GM19239 (cell line): Measurements from ENCODE around the gene ZBED5.
"Not testable (repeated sequence)": the region's sequence is repeated elsewhere in the genome, so short reads cannot be mapped to it uniquely, and the experiment has no call there.

Experiments used
- DNase-seq: peaks from one replicate; pipeline ENCODE4 v3.0.0; 2011; ENCODE audit warnings: low spot score; ENCODE audit not compliant: insufficient read length
- FAIRE-seq: peaks from 2 replicates; lab custom pipeline; 2011; peaks lifted over from hg19 to GRCh38; lab: Jason Lieb, UNC

ZBED5 gene

GRCh38 chr11:10857709-10858438, at the start of gene ZBED5:
Gene ZBED5, minus strand, starts transcription at chr11:10858053. Its CDS starts 3,108 bp downstream, at chr11:10854945.
- peak; percentile 62 for DNase-seq

DNA sequence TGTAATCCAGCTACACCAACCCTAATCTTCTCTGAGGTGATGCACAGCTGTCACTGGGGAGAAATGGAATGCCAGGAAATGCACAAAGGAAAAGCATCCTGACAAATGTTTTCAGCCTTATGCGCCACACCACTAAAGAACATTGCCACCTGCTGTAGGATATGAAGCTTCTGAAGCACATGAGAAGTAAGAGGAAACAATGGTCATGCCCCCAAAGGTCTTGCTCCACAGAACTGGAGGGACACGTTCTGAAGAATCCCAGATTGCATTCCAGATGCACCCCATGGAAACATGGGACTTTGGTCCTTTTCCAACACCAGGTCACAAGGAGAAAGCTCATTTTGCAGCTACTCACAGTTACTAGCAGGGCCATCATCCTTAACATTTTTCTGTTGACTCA, 48.7 kb upstream of the ZBED5 start:
- FAIRE-seq, result no peak
- DNase-seq, result no peak

More at GRCh38 chr11:10857709-10858438, at the start of gene ZBED5:
- FAIRE-seq, result peak; percentile 82

GRCh38 chr11:10902301-10903063, 44.6 kb upstream of the ZBED5 start:
- no peak for FAIRE-seq

DNA sequence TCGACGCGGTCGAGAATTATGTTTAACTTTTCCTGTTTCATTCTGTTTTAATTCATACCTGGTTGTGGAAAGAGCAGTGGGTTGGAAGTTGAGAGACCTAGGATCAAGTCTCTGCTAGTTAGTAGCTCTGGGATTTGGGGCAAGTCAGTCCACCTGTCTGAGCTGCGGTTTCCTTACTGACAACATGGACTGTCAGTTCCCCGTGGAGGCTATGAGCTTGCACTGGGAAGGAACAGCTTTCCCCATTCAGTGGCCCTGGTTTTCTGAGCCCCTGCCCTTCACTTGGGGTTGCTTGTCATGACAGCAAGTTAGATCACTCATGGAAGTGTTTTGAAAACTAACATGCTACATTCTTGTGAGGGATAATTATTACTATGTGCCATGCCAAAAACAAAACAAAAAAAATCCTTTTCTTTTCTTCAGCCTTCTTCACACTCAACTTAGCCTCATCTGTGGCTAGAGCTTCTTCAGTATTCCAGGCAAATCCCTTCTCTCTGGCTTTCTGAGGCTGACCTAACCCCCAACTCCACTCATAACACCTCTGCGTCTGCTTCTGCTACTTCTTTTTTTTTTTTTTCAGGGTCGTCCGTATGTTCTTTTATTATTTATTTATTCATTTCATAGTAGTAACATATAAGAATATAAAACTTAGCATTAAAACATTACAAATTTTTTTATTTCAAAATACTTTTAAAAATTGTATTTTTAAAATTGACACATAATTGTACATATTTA, 43.0 kb upstream of the ZBED5 start:
- DNase-seq (no peak), FAIRE-seq (no peak)

More at GRCh38 chr11:10902301-10903063, 44.6 kb upstream of the ZBED5 start:
- DNase-seq, result no peak

DNA sequence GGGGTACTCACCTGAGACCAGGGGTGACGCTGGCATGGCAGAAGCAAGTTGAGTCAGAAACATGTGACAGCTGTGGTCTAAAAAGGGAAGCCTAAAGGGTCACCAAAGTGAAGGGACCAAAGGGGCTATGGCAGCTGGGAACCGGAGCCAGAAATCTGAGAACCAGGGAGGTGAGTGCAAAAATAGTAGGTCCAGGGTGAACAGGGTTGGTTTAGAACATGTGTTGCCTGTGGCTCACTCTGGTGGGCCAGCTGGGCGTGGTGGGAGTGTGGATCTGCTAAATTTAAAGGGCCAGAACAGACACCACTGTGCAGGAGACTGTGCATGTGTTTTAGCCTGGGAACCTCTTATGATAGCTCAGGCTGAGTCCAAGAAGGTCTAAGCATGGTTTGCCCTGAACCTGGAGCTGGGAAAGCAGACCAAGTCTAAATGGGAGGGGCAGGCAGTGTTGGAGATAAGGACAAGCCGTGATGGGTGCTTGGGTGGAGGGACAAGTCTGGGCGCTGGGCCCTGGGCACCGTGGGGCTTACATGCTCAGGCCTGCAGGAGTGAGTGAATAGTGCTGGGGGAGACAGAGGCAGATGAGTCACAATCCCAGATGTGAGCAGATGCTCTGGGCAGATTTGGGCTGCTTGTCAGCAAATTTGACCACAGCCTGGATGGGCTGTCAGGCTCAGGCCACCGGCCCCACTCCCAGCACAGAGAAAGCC, 41.4 kb upstream of the ZBED5 start:
- no peak for FAIRE-seq

DNA sequence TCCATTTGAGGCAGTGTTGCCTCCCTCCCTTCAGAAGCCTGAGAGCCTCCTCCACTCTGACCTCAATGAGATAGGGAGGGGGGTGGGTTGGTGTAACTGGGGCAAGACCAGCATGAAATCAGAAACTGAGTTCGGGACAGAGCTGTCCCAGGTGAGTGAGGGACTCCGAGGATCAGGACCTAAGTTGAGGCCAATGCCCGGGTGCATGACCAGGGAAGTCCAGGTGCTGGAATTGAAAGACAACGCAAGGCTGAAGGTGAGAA, 40.8 kb upstream of the ZBED5 start:
- DNase-seq, result no peak
- no peak for FAIRE-seq

More for the DNA sequence above, 41.4 kb upstream of the ZBED5 start:
- no peak for DNase-seq

DNA sequence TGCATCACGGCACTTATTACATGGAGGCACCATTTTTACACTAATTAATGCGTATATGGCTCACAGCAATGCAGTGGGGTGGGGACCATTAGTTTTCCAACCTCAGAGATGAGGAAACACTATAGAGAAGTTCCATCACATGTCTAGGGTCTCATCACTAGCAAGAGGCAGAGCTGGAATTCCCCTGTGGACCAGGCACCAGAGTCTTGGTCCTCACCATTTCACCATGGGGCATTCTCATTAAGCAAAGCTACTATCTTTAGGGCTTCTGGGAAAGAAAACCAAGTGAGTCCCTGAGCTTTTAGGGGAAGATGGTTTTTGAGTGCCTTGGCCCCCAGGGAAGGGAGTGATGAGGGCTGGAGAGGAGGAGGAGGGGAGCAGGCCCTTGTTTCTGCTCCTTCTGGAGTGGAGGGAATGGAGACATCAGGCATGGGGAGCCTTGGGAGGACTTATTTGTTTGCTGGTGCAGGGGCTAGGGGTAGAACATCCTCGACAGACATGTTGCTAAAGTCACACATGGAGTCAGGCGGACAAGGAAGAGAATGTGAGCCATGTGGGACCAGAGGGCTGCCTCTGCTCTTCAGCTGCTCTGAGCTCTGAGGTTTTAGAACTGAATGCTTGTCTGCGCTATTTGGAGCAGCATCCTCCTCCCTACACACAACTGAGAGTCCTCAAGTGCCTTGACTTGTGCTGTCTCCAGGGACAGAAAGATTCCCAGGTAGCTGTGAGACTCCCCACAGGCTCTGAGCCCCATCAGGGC, 40.3 kb upstream of the ZBED5 start:
- DNase-seq (no peak), FAIRE-seq (no peak)

DNA sequence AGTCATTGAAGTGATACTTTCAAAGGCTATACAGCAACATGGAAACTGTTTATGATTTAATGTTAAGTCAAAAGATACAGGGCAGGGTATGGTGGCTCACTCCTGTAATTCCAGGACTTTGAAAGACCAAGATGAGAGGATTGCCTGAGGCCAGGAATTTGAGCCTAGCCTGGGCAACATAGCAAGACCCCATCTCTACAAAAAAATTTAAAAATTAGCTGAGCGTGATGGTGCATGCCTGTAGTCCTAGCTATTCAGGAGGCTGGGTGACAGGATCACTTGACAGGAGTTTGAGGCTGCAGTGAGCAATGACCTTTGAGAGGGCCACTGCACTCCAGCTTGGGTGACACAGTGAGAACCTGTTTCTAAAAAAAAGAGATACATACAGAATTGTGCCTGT, 39.3 kb upstream of the ZBED5 start:
- DNase-seq, result no peak
- FAIRE-seq, result no peak

DNA sequence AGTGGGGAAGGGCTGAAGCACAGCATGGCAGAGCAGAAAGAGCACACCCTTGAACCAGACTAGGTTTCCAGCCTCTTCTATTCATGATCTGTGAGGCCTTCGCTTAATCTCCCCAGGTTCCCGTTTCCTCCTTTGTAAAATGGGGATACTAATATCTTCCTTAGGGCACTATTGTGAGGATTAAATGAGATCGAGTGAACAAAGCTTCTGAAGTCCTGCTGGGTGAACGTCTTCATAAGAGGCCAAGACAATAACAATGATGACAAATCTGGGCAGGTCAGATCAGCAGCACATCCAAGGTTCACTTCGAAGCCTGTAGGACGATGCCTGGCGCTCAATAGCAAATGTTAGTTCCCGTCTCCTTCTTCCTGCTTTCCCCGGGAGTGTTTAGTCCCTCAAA, 38.6 kb upstream of the ZBED5 start:
- DNase-seq (no peak), FAIRE-seq (no peak)

GRCh38 chr11:10895285-10895684, 37.4 kb upstream of the ZBED5 start:
- DNase-seq, result no peak
- no peak for FAIRE-seq

DNA sequence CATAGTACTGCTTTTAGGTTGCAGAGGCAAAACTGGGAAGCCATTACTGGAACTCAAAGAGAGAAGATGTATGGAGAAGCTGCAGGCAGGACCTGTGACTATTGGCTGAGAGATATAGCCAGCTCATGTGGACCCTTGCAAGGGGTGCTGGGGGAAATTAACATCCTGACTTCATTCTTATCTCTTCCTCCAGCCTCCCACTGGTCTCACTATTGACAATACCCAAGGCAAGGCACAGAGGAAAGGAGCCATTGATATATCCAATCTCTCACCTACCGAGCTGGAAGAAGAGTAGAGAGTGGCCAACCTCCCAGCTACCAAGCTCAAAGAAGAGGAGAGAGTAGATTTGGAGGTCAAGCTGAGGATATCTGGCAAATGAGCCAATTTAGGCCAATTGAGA, 36.8 kb upstream of the ZBED5 start:
- no peak for DNase-seq
- FAIRE-seq, result no peak

DNA sequence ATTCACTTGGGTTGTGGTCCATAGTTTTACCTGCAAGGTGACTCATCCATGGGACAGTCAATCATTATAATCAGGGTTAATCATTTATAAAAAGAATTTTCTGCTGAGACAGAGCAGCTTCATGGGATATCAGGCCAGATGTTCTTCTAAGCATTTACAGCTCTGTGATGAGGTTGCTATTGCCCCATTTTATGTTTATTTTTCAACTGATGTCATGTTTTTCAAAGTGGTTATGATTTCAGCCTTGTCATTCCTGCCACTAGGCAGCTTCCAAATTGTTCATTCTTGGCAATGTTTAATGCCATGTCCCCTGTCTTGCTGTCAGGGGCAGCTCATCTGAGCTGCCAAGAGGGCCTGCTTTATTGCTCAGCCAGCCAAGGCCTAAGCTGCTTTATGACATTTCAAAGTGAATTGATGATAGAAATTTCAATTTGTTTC, 35.9 kb upstream of the ZBED5 start:
- DNase-seq (no peak), FAIRE-seq (no peak)

- DNase-seq (no peak), FAIRE-seq (no peak)
Measured at GRCh38 chr11:10892250-10892649, 34.4 kb upstream of the ZBED5 start.

DNA sequence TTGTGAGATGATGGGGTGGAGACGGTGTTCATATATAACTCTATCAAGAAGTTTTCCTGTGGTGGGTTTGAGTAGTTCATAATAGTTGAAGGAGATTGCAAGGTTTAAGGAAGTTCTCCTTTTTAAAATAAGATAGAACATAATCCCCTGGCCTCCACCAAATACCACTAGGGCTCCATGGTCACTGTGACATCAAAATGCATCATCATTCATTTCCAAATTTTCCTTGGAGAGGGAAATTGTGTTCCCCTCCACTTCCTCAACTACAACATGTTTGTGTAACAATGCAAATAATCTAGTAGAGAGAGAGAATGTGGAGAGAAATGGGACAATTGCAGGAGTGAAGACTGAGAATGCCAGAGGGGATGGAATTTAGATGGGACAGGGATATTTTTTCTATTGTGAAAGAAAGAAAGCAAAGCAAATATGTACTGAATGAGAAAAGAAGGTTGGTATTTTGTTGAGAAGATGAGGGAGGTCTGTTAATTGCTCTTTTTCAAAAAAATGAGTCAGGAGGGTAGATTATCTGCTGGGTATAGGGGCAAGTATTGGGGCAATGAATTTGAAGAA, 33.4 kb upstream of the ZBED5 start:
- FAIRE-seq, result no peak
- DNase-seq, result no peak

DNA sequence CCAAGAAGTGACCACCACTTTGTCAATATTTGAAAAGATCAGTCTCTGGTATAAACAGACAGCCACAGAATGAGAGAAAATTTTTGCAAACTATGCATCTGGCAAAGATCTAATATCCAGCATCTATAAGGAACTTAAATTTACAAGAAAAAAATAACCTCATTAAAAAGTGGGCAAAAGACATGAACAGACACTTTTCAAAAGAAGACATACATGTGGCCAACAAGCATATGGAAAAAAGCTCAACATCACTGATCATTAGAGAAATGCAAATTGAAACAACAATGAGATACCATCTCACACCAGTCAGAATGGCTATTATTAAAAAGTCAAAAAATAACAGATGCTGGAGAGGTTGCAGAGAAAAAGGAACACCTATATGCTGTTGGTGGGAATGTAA, 32.2 kb upstream of the ZBED5 start:
- DNase-seq, FAIRE-seq: not testable (repeated sequence)

DNA sequence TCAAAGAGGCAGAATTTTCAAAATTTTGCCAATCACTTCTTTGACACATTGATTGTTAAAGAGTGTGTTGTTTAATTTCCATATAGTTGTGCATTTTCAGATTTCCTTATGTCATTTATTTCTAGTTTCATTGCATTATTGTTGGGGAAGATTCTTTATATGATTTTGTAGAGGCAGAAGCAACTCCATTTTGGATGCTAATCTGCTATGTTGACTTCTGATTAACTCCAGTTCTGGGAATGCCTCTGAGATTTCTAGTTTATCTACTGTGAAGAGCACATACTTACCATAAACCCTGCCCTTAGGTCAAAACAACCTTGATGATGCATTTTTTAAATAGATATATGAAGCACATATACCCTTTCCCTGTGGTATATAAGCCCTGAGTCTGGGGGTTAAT, 29.5 kb upstream of the ZBED5 start:
- FAIRE-seq, result no peak

GRCh38 chr11:10886652-10887250, 28.9 kb upstream of the ZBED5 start:
- FAIRE-seq (no peak), DNase-seq (no peak)

More for the DNA sequence above, 29.5 kb upstream of the ZBED5 start:
- DNase-seq, result no peak

GRCh38 chr11:10885703-10886363, 28.0 kb upstream of the ZBED5 start:
- DNase-seq, result no peak
- no peak for FAIRE-seq
